Coronary artery (tissue), 2 donors: Measurements from ENCODE around the gene LY6G6D.

ENCODE experiments used
- DNase-seq: peaks from one replicate; pipeline ENCODE4 v3.0.0-alpha.2; 2017; ENCODE audit warnings: low spot score
- H3K27ac ChIP-seq, 2 donors: fragments of 200-600 bp; sonication (generic); one replicate each; pipeline ENCODE4 v1.5.1; 2016 to 2019
- H3K4me3 ChIP-seq: fragments of 200-600 bp; sonication (generic); 2 replicates; pipeline ENCODE4 v1.5.1; 2016; ENCODE audit warnings: mild to moderate bottlenecking, moderate library complexity
- CTCF ChIP-seq: fragments of 200-600 bp; sonication (generic); IDR thresholded peaks from one replicate; pipeline ENCODE4 v1.5.1; 2019; ENCODE audit warnings: antibody characterized with exemption

Gene LY6G6D

GRCh38 chr6:31727034-31727716 is 12.0 kb downstream of the LY6G6D start:
- no peak for DNase-seq
- Histone ChIP-seq H3K4me3 (peak overlapping the region; percentile 91), H3K27ac (peak overlapping the region; percentile 86 to 99)
- no peak for TF ChIP-seq CTCF

- TF ChIP-seq CTCF, result no peak
- DNase-seq, result no peak
- H3K27ac ChIP-seq, result peak overlapping the region; percentile 86 to 99
- H3K4me3 ChIP-seq, result peak overlapping the region; percentile 91
Measured at GRCh38 chr6:31727717-31728671, 12.8 kb downstream of the LY6G6D start.

- no peak for DNase-seq
- Histone ChIP-seq H3K27ac (peak within 1 kb of the TSS; percentile 86 to 99), H3K4me3 (peak within 1 kb of the TSS; percentile 91)
- peak; percentile 25 for TF ChIP-seq CTCF
Measured at GRCh38 chr6:31728767-31729514, 13.8 kb downstream of the LY6G6D start, which contains the start of gene DDAH2. Gene DDAH2 (minus strand): TSS chr6:31729299. CDS start chr6:31729161, 138 bp downstream.

GRCh38 chr6:31729515-31729978 is 14.4 kb downstream of the LY6G6D start:
- H3K27ac ChIP-seq, result peak overlapping the region; percentile 86 to 99
- no peak for TF ChIP-seq CTCF
- peak; percentile 97 for DNase-seq
- H3K4me3 ChIP-seq, result peak overlapping the region; percentile 91

GRCh38 chr6:31729979-31730630 is 15.0 kb downstream of the LY6G6D start:
- no peak for TF ChIP-seq CTCF
- H3K27ac ChIP-seq, result peak overlapping the region; percentile 86 to 99
- H3K4me3 ChIP-seq, result peak overlapping the region; percentile 91
- DNase-seq, result peak; percentile 95

- peak overlapping the region; percentile 86 to 99 for H3K27ac ChIP-seq
- no peak for TF ChIP-seq CTCF
- peak overlapping the region; percentile 91 for H3K4me3 ChIP-seq
- DNase-seq, result no peak
Measured at GRCh38 chr6:31730631-31731086, 15.5 kb downstream of the LY6G6D start.
